Measurements from ENCODE around the gene ALDOC.

GRCh38 chr17:28537219-28537610 lies 39.5 kb downstream of the ALDOC start:
- no peak for TF ChIP-seq SUZ12 (IDR thresholded peaks at IDR 0.05; ENCODE audit: extremely low read depth, insufficient read depth, insufficient read length)
- TF ChIP-seq ZNF274 (IDR thresholded peaks at IDR 0.05; ENCODE audit: low read depth, low read length): no peak
